Stomach (tissue), 9 donors: Measurements from ENCODE around the gene OR13C8. TPM values are rescaled to one million over a fixed set of nuclear protein-coding genes. Genes with fewer than 3 reads are reported as not detected.

Experiments
- DNase-seq, 2 donors: peaks; one replicate each; pipeline versions ENCODE4 v3.0.0 to v3.0.0-alpha.2; 2013 to 2019
- H3K27ac ChIP-seq, 5 donors: fragments of 200-600 bp in 4 of 5; sonication (generic) in 4 of 5; one replicate each; pipeline ENCODE4 v1.5.1; 2013 to 2019; ENCODE audit warnings: mild to moderate bottlenecking in 1 of 5, moderate library complexity in 1 of 5
- H3K27me3 ChIP-seq, 3 donors: fragments of 200-600 bp; sonication (generic); one replicate each; pipeline ENCODE4 v1.5.1; 2017 to 2019; ENCODE audit warnings: mixed run types in 1 of 3
- H3K36me3 ChIP-seq, 4 donors: fragments of 200-600 bp; sonication (generic); 1 replicate in 3 of 4; 2 replicates in 1 of 4; pipeline ENCODE4 v1.5.1; 2016 to 2019
- H3K4me1 ChIP-seq, 4 donors: fragments of 200-600 bp; sonication (generic); one replicate each; pipeline ENCODE4 v1.5.1; 2016 to 2019
- H3K4me3 ChIP-seq, 4 donors: fragments of 200-600 bp; sonication (generic) in 3 of 4; one replicate each; pipeline ENCODE4 v1.5.1; 2016 to 2019; ENCODE audit warnings: mild to moderate bottlenecking in 1 of 4
- H3K9me3 ChIP-seq, 4 donors: fragments of 200-600 bp; sonication (generic); one replicate each; pipeline ENCODE4 v1.5.1; 2016 to 2019
- EP300 ChIP-seq: sonication (generic); formaldehyde crosslinking; IDR thresholded peaks from one replicate; pipeline ENCODE4 v1.6.1; 2017; ENCODE audit warnings: antibody characterized with exemption
- POLR2A ChIP-seq, 4 donors: fragments of 450-650 bp; IDR thresholded peaks; one replicate each; pipeline ENCODE4 v1.6.1; 2016; ENCODE audit warnings: antibody characterized with exemption in 4 of 4, control low read depth in 2 of 4, mild to moderate bottlenecking in 1 of 4, moderate library complexity in 1 of 4
- POLR2AphosphoS5 ChIP-seq, 3 donors: sonication (generic); formaldehyde crosslinking; IDR thresholded peaks; one replicate each; pipeline ENCODE4 v1.6.1; 2016; ENCODE audit warnings: antibody characterized with exemption in 3 of 3
- WGBS, 5 donors: extraction: QIAGEN DNeasy Blood & Tissue Kit in 3 of 5; methylation state at CpG; one replicate each; pipeline versions ENCODE4 v1.1.5 to v1.1.7; 2013 to 2018; 5-methylcytosine and 5-hydroxymethylcytosine counted together
- intact Hi-C: fragments of 100-400 bp; cut with DNase I; formaldehyde crosslinking; loops from one replicate; pipeline ENCODE4 v1.15.1; 2023; ENCODE audit warnings: low total_unique reads
- polyA plus RNA-seq, 3 donors: library from polyadenylated mRNA; stranded (reverse); fragments of 200-250 nt; gene quantifications; one replicate each; pipeline ENCODE4 v1.2.3, GENCODE V29; 2013
- total RNA-seq, 5 donors: library from RNA; depleted of rRNA; stranded (reverse); fragments of >200 nt; gene quantifications; one replicate each; pipeline versions ENCODE4 v1.1.0 to v1.2.3, GENCODE V29; 2014 to 2016
- TF ChIP-seq, protein P1 (sequence below), 7 experiments: fragments of 450-650 bp in 4 of 7; fragments of 200-600 bp in 3 of 7; sonication (generic) in 3 of 7; IDR thresholded peaks; one replicate each; pipeline ENCODE4 v1.5.1; 2016 to 2019; ENCODE audit warnings: antibody characterized with exemption in 7 of 7, control low read depth in 2 of 7, mild to moderate bottlenecking in 1 of 7
- donor health status: healthy with polysubstance abuse.
- donor health status: Bipolar disorder and iron deficiency.
- donor health status: healthy.

OR13C8 gene
- total and polyA plus RNA-seq, 8 donors, result not detected

DNA sequence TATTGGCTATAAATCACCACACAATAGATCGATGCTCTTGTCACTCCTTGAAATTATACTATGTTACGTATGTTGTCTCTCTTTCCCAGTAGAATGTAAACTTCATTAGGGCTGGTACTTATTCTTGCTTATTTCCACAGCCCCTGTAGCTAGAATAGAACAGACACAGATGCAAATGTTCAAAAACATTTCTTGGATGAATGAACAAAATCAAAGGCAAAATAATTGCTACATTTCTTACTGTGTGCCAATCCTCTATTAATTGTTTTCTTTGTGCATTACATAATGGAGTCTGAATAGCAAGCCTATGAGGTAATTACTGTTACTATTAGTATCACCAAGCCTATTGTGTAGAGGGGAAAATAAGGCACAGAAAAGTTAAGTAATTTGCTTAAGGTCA lies 37.2 kb downstream of the OR13C8 start:
- H3K27ac ChIP-seq, result no peak overlapping the region
- no peaks in the 10 kb centered on the region for H3K27me3 ChIP-seq
- intact Hi-C loops, result no loop called here
- 71 to 89% (median 80%) methylated on average over 2 of the region's 2 CpGs for WGBS, 5 donors
- no peaks in the 10 kb centered on the region for H3K9me3 ChIP-seq
- H3K4me3 ChIP-seq, result no peak overlapping the region
- TF ChIP-seq POLR2AphosphoS5 (IDR thresholded peaks at IDR 0.05) (no peak), EP300 (no peak), POLR2A (IDR thresholded peaks at IDR 0.05) (no peak)
- TF ChIP-seq, protein P1, sequence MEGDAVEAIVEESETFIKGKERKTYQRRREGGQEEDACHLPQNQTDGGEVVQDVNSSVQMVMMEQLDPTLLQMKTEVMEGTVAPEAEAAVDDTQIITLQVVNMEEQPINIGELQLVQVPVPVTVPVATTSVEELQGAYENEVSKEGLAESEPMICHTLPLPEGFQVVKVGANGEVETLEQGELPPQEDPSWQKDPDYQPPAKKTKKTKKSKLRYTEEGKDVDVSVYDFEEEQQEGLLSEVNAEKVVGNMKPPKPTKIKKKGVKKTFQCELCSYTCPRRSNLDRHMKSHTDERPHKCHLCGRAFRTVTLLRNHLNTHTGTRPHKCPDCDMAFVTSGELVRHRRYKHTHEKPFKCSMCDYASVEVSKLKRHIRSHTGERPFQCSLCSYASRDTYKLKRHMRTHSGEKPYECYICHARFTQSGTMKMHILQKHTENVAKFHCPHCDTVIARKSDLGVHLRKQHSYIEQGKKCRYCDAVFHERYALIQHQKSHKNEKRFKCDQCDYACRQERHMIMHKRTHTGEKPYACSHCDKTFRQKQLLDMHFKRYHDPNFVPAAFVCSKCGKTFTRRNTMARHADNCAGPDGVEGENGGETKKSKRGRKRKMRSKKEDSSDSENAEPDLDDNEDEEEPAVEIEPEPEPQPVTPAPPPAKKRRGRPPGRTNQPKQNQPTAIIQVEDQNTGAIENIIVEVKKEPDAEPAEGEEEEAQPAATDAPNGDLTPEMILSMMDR (IDR thresholded peaks at IDR 0.05), result no peak
- no peak for DNase-seq
- no peaks in the 10 kb centered on the region for H3K4me1 ChIP-seq
- H3K36me3 ChIP-seq, result no peaks in the 10 kb centered on the region

DNA sequence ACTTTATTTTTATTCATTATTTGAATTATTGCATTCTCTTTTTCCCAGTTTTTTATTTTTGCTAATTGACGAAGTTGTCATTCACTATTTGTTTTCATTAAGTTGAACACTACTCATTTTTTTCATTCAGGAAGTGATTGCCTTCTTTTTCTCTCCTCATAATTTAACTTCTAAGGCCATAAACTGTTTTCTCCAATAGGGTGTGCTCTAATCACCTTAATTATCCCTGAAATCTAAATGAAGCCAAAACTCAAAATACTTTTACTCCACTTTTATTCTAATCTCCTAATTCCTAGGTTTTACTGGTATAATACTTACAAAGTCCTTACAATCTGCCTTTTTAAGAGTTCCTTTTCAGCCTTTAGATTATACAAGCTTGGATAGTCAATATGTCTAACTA lies 39.4 kb downstream of the OR13C8 start:
- Histone ChIP-seq H3K27me3 (no peaks in the 10 kb centered on the region), H3K36me3 (no peaks in the 10 kb centered on the region), H3K27ac (no peak overlapping the region), H3K4me3 (no peak overlapping the region), H3K4me1 (no peaks in the 10 kb centered on the region), H3K9me3 (no peaks in the 10 kb centered on the region)
- intact Hi-C loops, result no loop called here
- no peak for TF ChIP-seq POLR2AphosphoS5 (IDR thresholded peaks at IDR 0.05)
- TF ChIP-seq, protein P1 (IDR thresholded peaks at IDR 0.05), result no peak
- no peak for TF ChIP-seq EP300
- no peak for TF ChIP-seq POLR2A (IDR thresholded peaks at IDR 0.05)
- WGBS, 5 donors, result 18 to 44% (median 28%) methylated on average over 1 of the region's 1 CpG
- no peak for DNase-seq

DNA sequence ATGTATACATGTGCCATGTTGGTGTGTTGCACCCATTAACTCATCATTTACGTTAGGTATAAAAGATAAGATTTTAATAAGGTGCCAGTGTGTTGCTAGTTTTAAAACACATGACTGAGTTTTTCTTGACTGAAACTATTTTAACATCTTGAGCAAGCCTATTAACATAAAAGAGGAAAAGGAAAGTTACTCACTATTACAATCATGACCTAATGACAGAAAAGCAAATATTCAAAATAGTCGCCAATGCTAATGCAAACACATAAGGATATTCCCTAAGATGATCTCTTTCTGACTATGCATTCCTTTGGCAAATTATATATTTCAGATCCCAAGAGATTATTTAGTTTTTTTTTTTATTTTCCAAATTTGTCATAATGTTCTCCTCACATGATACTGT lies 42.2 kb downstream of the OR13C8 start:
- no peak overlapping the region for H3K27ac ChIP-seq
- TF ChIP-seq POLR2A (IDR thresholded peaks at IDR 0.05) (no peak), EP300 (no peak)
- peaks cover 0 to 5% (median 0%) of the 10 kb centered on the region in 4 donors for H3K9me3 ChIP-seq
- H3K4me3 ChIP-seq, result no peak overlapping the region
- no peaks in the 10 kb centered on the region for H3K36me3 ChIP-seq
- H3K27me3 ChIP-seq, result no peaks in the 10 kb centered on the region
- intact Hi-C loops, result no loop called here
- H3K4me1 ChIP-seq, result no peaks in the 10 kb centered on the region
- 44 to 80% (median 58%) methylated on average over 2 of the region's 2 CpGs for WGBS, 5 donors
- no peak for DNase-seq

- Histone ChIP-seq H3K9me3 (peaks cover 0 to 5% (median 0%) of the 10 kb centered on the region in 4 donors), H3K27me3 (no peaks in the 10 kb centered on the region), H3K4me1 (no peaks in the 10 kb centered on the region), H3K4me3 (no peak overlapping the region), H3K27ac (no peak overlapping the region), H3K36me3 (no peaks in the 10 kb centered on the region)
- intact Hi-C loops, result no loop called here
- TF ChIP-seq EP300 (no peak), POLR2A (IDR thresholded peaks at IDR 0.05) (no peak), POLR2AphosphoS5 (IDR thresholded peaks at IDR 0.05) (no peak)
- TF ChIP-seq, protein P1 (IDR thresholded peaks at IDR 0.05), result no peak
- no peak for DNase-seq
Measured at GRCh38 chr9:104617418-104617817, 48.5 kb downstream of the OR13C8 start.

- no peak for DNase-seq
- TF ChIP-seq EP300 (no peak), POLR2A (IDR thresholded peaks at IDR 0.05) (no peak), POLR2AphosphoS5 (IDR thresholded peaks at IDR 0.05) (no peak)
- TF ChIP-seq, protein P1 (IDR thresholded peaks at IDR 0.05), result no peak
- H3K4me1 ChIP-seq, result no peaks in the 10 kb centered on the region
- intact Hi-C loops, result no loop called here
- H3K27ac ChIP-seq, result no peak within 1 kb of the TSS
- peaks cover 0 to 5% (median 0%) of the 10 kb centered on the region in 4 donors for H3K9me3 ChIP-seq
- WGBS, 5 donors, result 60 to 80% (median 77%) methylated on average over 2 of the region's 2 CpGs
- no peak within 1 kb of the TSS for H3K4me3 ChIP-seq
- no peaks in the 10 kb centered on the region for H3K36me3 ChIP-seq
- no peaks in the 10 kb centered on the region for H3K27me3 ChIP-seq
Measured at GRCh38 chr9:104618104-104618503, 49.1 kb downstream of the OR13C8 start, which contains the start of gene OR13C9. Gene OR13C9, minus strand, starts transcription at chr9:104618204. Its CDS starts 0 bp downstream, at chr9:104618204.

Other genes with a start within 250 kb of the OR13C8 start
- gene OR13F1, start 64.9 kb upstream of the OR13C8 start, total RNA-seq, result not detected
- gene OR13F1, start 64.9 kb upstream of the OR13C8 start, polyA plus RNA-seq, result not detected
- under 1 TPM in 1 of 5 donors, not detected in 4; 0.55 TPM for gene OR13C4, start 42.0 kb upstream of the OR13C8 start, total RNA-seq
- gene OR13C4, start 42.0 kb upstream of the OR13C8 start, polyA plus RNA-seq, result not detected
- gene OR13C3, start 32.3 kb upstream of the OR13C8 start, total RNA-seq, result not detected
- not detected for gene OR13C3, start 32.3 kb upstream of the OR13C8 start, polyA plus RNA-seq
- gene OR13C5, start 30.2 kb downstream of the OR13C8 start, total RNA-seq, result not detected
- not detected for gene OR13C5, start 30.2 kb downstream of the OR13C8 start, polyA plus RNA-seq
- gene OR13C2, start 36.5 kb downstream of the OR13C8 start, total RNA-seq, result not detected
- gene OR13C2, start 36.5 kb downstream of the OR13C8 start, polyA plus RNA-seq, result not detected
- gene OR13C9, start 49.0 kb downstream of the OR13C8 start, total RNA-seq, result not detected
- not detected for gene OR13C9, start 49.0 kb downstream of the OR13C8 start, polyA plus RNA-seq
- gene OR13D1, start 125.3 kb downstream of the OR13C8 start, total RNA-seq, result not detected
- not detected for gene OR13D1, start 125.3 kb downstream of the OR13C8 start, polyA plus RNA-seq
- gene NIPSNAP3A, start 178.5 kb downstream of the OR13C8 start, total RNA-seq, result 10 to 100 TPM in 3 of 5 donors, 1 to 10 TPM in 2; 4.5 to 59.3 (median 11.7) TPM
- gene NIPSNAP3A, start 178.5 kb downstream of the OR13C8 start, polyA plus RNA-seq, result 10 to 100 TPM; 24.3 to 36.4 (median 26.0) TPM
- 1 to 10 TPM in 2 of 5 donors, not detected in 3; 2.0 to 5.5 TPM for gene NIPSNAP3B, start 195.0 kb downstream of the OR13C8 start, total RNA-seq
- 1 to 10 TPM in 2 of 3 donors, under 1 TPM in 1; 0.75 to 2.3 (median 1.7) TPM for gene NIPSNAP3B, start 195.0 kb downstream of the OR13C8 start, polyA plus RNA-seq